ENCODE data around the gene ABI3BP.
"Not testable (repeated sequence)": the region's sequence is repeated elsewhere in the genome, so short reads cannot be mapped to it uniquely, and the experiment has no call there.

ABI3BP gene, protein sequence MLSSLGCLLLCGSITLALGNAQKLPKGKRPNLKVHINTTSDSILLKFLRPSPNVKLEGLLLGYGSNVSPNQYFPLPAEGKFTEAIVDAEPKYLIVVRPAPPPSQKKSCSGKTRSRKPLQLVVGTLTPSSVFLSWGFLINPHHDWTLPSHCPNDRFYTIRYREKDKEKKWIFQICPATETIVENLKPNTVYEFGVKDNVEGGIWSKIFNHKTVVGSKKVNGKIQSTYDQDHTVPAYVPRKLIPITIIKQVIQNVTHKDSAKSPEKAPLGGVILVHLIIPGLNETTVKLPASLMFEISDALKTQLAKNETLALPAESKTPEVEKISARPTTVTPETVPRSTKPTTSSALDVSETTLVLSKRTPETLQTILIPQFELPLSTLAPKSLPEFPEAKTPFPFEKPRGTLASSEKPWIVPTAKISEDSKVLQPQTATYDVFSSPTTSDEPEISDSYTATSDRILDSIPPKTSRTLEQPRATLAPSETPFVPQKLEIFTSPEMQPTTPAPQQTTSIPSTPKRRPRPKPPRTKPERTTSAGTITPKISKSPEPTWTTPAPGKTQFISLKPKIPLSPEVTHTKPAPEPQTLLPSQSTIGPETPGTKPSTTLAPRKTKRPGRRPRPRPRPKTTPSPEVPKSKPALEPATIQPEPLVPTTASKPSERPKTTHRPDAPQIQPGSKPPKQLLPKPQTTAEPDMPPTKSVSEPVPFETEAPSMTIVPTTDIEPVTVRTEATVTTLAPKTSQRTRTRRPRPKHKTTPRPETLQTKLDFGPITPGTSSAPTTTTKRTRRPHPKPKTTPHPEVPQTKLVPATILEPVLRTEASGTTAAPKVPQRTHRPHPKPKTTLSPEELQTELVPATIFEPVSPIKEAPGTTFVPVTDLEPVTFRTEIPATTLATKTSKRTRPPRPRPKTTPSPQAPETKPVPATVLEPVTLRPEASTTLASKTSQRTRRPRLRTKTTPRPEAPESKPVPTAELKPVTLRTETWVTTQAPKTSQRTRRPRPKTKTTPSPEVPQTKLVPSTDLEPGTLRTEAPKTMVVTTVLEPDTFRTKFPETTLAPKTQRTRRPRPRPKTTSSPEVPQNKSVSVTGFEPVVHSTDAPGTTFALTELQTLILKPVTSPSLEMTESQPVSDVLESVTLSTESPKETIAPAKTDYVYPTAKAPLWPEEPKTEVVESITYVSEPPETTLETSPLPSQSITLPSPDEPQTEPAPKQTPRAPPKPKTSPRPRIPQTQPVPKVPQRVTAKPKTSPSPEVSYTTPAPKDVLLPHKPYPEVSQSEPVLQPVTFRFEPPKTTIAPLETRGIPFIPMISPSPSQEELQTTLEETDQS (N-terminal part only)

GRCh38 chr3:100993309-100993708, at the start of gene ABI3BP:
Gene ABI3BP (minus strand): TSS chr3:100993421. CDS start chr3:100993384, 37 bp downstream.
- no peak for DNase-seq

GRCh38 chr3:101039285-101039684, 46.1 kb upstream of the ABI3BP start:
- DNase-seq, result no peak

DNA sequence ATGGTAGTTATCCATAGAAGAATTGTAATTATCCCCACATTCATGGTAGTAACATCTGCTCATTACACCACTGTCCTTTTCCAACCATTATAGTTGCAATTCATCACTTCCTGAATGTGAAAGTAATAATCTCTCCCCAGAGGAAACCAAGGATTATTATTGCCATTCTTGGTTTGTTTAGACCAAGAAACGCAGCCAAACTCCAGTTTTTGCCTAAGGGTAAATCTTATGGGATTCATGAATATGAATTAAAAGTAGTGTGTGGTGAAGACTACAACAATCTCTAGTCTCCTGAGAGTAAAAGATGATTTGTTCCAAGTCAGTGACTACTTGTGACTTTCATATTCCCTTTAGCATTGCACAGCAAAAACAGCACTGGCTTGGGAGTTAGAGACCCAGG, 45.7 kb upstream of the ABI3BP start:
- no peak for DNase-seq

DNA sequence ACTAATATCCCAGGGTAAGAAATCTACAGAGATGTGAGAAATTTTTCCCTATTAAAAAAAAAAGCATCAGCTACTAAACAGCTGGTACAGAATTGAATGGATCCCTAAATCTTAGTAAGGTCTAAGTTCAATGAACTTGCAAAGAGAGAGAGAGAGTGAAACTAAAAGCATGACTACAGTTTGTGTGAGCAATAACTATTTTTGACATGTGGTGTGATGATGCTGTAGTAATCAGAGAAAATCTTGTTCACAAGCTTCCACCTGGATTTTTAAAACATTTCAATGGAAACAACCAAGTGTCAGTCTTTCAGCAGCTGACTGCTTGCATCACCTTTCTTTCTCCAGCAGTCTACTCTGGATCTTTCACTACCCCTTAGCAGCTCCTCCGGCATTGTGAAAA, 45.2 kb upstream of the ABI3BP start:
- no peak for DNase-seq

GRCh38 chr3:101037613-101038012, 44.4 kb upstream of the ABI3BP start:
- DNase-seq, result no peak

- DNase-seq, result no peak
These were observed 43.5 kb upstream of the ABI3BP start for GRCh38 chr3:101036676-101037075.

DNA sequence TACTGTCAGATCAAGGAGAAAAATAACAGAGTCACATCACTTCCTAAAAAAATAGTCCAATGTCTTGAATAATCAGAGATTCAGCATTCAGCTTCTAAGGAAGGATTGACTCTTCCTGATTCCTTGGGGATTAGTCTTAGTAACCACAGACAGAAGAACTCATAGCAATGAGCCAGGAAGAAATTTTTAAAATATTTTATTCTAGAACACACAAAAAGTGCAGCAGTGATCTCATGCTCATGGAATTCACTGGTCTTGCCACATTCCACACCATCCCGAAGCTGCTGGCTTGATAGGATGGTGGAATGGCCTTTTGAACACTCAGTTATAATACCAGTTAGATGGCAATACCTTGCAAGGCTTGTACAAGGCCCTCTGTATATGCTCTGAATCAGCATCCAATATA, 43.0 kb upstream of the ABI3BP start:
- no peak for DNase-seq

DNA sequence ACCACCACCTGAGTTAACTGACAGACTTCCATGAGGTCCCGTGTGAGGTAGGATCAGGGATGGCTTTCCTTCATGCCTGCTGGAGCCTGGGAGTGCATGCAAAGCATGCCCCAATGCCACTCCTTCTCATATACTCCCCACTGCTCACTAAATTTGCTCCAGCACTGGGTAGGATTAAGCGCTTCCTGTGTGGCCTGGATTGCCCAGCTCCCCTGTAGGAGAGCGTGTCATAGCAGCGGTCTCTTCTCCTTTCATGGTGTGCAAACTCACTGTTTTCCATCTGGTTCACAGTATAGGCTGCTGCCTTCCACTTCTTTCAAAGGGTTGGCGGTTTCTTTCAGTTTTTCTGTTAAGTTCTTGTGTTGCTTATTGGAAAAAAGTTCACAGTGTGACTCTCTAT, 34.1 kb upstream of the ABI3BP start:
- DNase-seq, result no peak

DNA sequence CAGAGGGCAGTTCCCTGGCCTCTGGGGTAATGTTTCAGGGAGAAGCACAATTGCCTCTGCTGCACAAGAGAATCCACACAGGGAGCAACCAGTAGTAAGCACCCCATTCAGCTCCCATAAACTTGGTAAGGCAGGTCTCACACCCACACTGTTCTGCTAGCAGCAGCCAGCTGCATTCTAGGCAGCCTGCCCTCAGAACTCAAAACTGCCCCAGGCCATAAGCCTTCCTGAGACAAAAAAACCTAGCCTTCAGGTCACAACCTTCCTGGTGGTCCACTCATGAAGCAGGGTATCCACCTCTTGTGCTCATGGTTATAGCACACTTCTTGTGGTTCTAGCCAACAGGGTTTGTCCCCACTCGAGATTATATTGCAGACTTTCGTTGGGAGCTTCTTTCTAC, 33.7 kb upstream of the ABI3BP start:
- DNase-seq, result no peak

DNA sequence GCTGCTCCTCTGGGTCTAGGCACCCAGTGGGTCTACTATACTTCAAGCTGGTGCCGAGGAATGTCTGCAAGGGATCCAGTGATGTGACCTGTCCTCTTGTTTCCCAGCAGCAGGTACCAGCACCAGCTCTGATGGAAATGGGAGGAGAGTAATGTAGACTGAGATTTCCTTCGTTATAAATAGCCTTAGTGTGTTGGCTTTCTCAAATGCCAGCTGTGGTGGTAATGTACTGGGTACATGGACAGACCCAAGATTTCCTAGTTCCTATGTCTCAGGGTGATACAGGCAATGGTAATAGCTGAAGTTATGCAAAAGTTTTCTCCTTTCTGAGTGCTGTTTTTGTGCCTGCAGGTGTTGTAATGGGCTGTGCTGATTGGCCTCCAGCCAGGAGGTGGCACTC, 33.0 kb upstream of the ABI3BP start:
- no peak for DNase-seq

GRCh38 chr3:101020351-101021015, 27.3 kb upstream of the ABI3BP start:
- DNase-seq, result no peak

GRCh38 chr3:101017017-101017416, 23.8 kb upstream of the ABI3BP start:
- DNase-seq, result no peak

- not testable (repeated sequence) for DNase-seq
These were observed 19.1 kb upstream of the ABI3BP start for GRCh38 chr3:101012312-101012711.

- DNase-seq, result no peak
These were observed 17.9 kb upstream of the ABI3BP start for GRCh38 chr3:101011136-101011535.

GRCh38 chr3:101010296-101010695, 17.1 kb upstream of the ABI3BP start:
- no peak for DNase-seq

DNA sequence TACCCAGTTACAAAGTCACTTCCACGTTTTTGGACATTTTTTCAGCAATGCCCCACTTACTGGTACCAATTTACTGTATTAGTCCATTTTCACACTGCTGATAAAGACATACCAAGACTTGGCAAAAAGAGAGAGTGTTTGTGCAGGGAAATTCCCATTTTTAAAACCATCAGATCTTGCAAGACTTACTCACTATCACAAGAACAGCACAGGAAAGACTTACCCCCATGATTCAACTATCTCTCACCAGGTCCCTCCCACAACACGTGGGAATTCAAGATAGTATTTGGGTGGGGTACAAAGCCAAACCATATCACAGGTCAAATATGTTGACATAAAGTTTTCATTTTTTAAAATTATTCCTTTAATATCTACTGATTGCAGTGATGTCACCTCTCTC, 16.2 kb upstream of the ABI3BP start:
- no peak for DNase-seq

- no peak for DNase-seq
These were observed 5.9 kb upstream of the ABI3BP start for GRCh38 chr3:100999160-100999559.

- no peak for DNase-seq
These were observed 1.6 kb upstream of the ABI3BP start for GRCh38 chr3:100994809-100995208.

DNA sequence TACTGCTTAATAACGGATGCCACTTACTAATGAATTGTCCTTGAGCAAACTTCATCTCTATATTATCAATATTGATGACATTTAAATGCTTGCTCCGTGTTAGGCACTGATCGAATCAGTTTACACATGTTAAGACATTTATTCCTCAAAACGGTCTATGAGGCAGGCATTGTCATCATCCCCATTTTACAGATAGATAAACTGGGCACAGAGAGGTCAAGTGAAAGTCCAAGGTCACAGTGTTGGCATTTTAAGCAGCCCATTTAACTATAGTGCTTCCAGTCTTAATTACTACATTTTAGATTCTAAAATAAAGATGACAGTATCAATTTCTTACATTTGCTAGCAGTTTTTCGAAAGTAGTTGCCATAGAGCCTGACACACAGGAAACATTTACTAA, 966 bp upstream of the ABI3BP start:
- DNase-seq, result no peak

DNA sequence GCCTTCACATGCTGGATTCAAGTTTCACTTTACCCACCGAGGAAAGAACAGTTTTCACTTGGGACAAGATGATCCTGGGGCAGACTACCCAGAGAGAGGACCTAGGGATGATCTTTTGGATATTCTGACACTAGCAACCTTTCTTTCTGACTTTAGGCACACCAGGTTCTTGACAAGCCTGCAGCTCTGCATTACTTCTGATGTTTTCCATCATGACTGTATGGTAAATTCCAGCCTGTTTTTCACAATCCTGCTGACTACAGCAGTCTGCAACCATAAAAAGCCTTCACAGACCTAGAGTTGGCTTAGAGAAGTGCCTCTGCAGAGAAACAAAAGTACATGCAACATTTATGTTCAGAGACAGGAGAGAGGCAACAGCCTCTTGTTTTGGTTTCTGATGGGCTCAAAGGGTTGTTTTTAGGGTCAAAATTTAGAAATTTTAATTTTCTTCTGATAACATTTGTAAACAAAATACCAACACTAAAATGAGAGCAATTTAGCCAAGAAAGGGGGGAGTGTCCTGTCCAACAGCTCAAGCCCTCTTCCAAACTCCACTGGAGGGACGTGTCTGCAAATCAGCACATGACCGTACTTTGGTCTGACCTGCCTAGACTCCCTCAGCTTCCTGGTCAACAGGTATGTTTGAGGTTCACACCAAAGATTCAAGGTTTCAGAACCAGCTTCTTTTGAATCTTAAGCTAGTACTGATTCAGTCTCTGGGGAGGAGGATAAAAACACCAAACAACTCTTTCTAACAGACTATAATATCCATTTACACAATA, 799 bp downstream of the ABI3BP start:
- DNase-seq, result no peak

- DNase-seq, result no peak
These were observed 5.1 kb downstream of the ABI3BP start for GRCh38 chr3:100988080-100988479.

GRCh38 chr3:100984308-100984707, 8.9 kb downstream of the ABI3BP start:
- no peak for DNase-seq

All from cerebellar nuclear complex (tissue), 1 donor.